T-cell (primary cell): ENCODE measurements around the gene FAM110A. TPM values are rescaled to one million over a fixed set of nuclear protein-coding genes. Genes with fewer than 3 reads are reported as not detected.
"Not testable (repeated sequence)": the region's sequence is repeated elsewhere in the genome, so short reads cannot be mapped to it uniquely, and the experiment has no call there.

Experiments
- ATAC-seq, 4 experiments: fragments of 200-7000 bp in 3 of 4; fragments of 150-1000 bp in 1 of 4; cut with Tn5 transposase; replicated peaks in 1 of 4; 1 replicate in 3 of 4; 2 replicates in 1 of 4; pipeline ENCODE4 v1.10.0; 2021; ENCODE audit warnings: moderate library complexity in 3 of 4, mild to moderate bottlenecking in 2 of 4, moderate number of reproducible peaks in 1 of 4
- CTCF ChIA-PET, 2 donors: fragments of 300-600 bp; sonication (Branson Sonifier 250); formaldehyde crosslinking; loops; one replicate each; lab custom pipeline; 2022; ENCODE audit warnings: antibody characterized with exemption in 2 of 2; lab: Charles Lee
- POLR2A ChIA-PET, 2 donors: fragments of 300-600 bp; sonication (Branson Sonifier 250); formaldehyde crosslinking; loops; one replicate each; lab custom pipeline; 2022; ENCODE audit warnings: antibody characterized with exemption in 2 of 2; lab: Charles Lee
- DNase-seq, 35 experiments: peaks; one replicate each; pipeline versions ENCODE4 v3.0.0 to v3.0.0-alpha.2; 2013 to 2023
- H3K27ac ChIP-seq: one replicate; pipeline ENCODE4 v1.5.1; 2013; ENCODE audit warnings: low read length
- H3K27me3 ChIP-seq, 2 experiments: replicated peaks in 1 of 2; 1 replicate in 1 of 2; 2 replicates in 1 of 2; pipeline versions ENCODE4 v1.6.1 to v1.7.0; 2013; ENCODE audit warnings: low read length in 1 of 2, mixed read lengths in 1 of 2; ENCODE audit not compliant: control insufficient read depth in 2 of 2, insufficient read depth in 2 of 2; ENCODE audit errors: extremely low read depth in 1 of 2
- H3K36me3 ChIP-seq, 2 donors: 1 replicate in 1 of 2; 2 replicates in 1 of 2; pipeline versions ENCODE4 v1.6.1 to v1.7.0; 2013; ENCODE audit warnings: low read length in 1 of 2; ENCODE audit not compliant: control insufficient read depth in 2 of 2, insufficient read depth in 1 of 2; ENCODE audit errors: extremely low read depth in 1 of 2
- H3K4me1 ChIP-seq, 2 experiments: 1 replicate in 1 of 2; 2 replicates in 1 of 2; pipeline versions ENCODE4 v1.6.1 to v1.7.0; 2013; ENCODE audit warnings: low read length in 2 of 2, mixed read lengths in 1 of 2; ENCODE audit not compliant: insufficient read depth in 2 of 2, control insufficient read depth in 1 of 2; ENCODE audit errors: extremely low read depth in 1 of 2
- H3K4me3 ChIP-seq, 2 donors: 1 replicate in 1 of 2; 2 replicates in 1 of 2; pipeline versions ENCODE4 v1.5.1 to v1.7.0; 2013; ENCODE audit warnings: mild to moderate bottlenecking in 2 of 2, low read length in 1 of 2, moderate library complexity in 1 of 2; ENCODE audit not compliant: control insufficient read depth in 1 of 2; ENCODE audit errors: extremely low read depth in 1 of 2
- H3K9me3 ChIP-seq: 2 replicates; pipeline ENCODE4 v1.7.0; 2013
- H3K27ac Mint-ChIP-seq, 2 donors: one replicate each; pipeline ENCODE4 v1.8.0; 2020 to 2021; ENCODE audit warnings: mild to moderate bottlenecking in 2 of 2, mixed read lengths in 2 of 2
- H3K27me3 Mint-ChIP-seq, 2 donors: one replicate each; pipeline ENCODE4 v1.8.0; 2021 to 2022; ENCODE audit warnings: mixed read lengths in 2 of 2
- H3K36me3 Mint-ChIP-seq: one replicate; pipeline ENCODE4 v1.8.0; 2021; ENCODE audit warnings: mixed read lengths
- H3K4me1 Mint-ChIP-seq, 3 donors: one replicate each; pipeline ENCODE4 v1.8.0; 2020 to 2022; ENCODE audit warnings: mixed read lengths in 3 of 3, mild to moderate bottlenecking in 1 of 3
- H3K4me3 Mint-ChIP-seq, 3 donors: one replicate each; pipeline ENCODE4 v1.8.0; 2020 to 2022; ENCODE audit warnings: mild to moderate bottlenecking in 3 of 3, mixed read lengths in 3 of 3, moderate library complexity in 3 of 3
- H3K9me3 Mint-ChIP-seq, 3 donors: one replicate each; pipeline ENCODE4 v1.8.0; 2020 to 2022; ENCODE audit warnings: mixed read lengths in 3 of 3
- WGBS: methylation state at CpG from one replicate; pipeline ENCODE4 v1.1.5; 2013; ENCODE audit warnings: missing lambda C conversion rate; ENCODE audit not compliant: insufficient coverage; 5-methylcytosine and 5-hydroxymethylcytosine counted together
- total RNA-seq, 35 experiments: library from RNA in 6 of 35; stranded (reverse) in 6 of 35; fragments of 120-200 nt in 1 of 35; gene quantifications; one replicate each; pipeline versions ENCODE4 v1.2.1 to v1.2.4 and lab custom pipeline; 2013 to 2026

Gene FAM110A
- total RNA-seq (10 to 100 TPM; 12.7 to 27.9 (median 26.9) TPM), total RNA-seq (lab: John Stamatoyannopoulos, UW) (4.9 to 22.7 (median 12.0) reads per million in 29 experiments)
- total RNA-seq (2013) = 10.7 TPM

DNA sequence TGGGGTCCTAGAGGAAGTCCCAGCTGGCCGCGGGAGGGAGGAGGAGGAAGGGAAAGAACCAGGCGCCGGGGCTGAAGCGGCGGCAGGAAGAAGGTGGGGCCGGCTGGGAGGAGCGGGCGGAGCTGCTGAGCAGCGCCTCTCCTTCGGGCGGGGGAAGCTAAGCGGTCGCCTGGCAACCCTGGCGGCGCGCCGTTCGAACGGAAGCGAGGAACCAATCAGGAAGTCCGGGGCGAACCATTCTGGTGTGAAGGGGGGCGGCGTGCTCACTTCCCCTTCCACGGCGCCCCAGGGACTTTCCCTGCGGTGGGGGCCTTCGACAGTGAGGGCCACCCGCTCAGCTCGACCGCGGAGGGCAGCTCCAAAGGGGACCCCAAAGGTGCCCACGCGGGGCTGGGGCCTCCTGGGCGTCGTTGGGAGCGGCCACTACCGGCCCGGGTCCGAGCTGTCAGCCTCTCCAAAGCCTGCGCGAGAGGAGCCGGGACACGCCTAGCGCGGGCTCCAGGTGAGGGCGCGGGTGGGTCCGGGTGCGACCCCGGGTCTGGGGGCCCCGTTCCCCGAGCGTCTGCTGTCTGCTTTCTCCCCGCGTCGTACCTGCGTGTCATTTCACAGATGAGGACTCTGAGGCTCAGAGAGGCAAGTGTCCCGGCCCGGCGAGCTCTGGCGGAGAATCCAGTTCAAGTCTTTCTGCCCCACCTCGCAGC lies at the start of gene FAM110A:
Gene FAM110A (plus strand): TSS at position 266 of the 701 bp plus-strand sequence. CDS start 11,090 bp downstream, outside the sequence.
- H3K27me3 Mint-ChIP-seq = no peaks in the 10 kb centered on the region
- POLR2A ChIA-PET = interaction anchor here (0.6 to 0.7 kb wide), 5 partner anchors 13 to 291 kb away, joined by 3 to 8 read pairs (median 3); partner anchors contain the start of gene PSMF1 (in 1 of the 2)
- Histone ChIP-seq H3K4me1 (peaks cover 17 to 35% of the 10 kb centered on the region in 2 experiments), H3K4me3 (peak within 1 kb of the TSS; percentile 87 to 98), H3K36me3 (peaks cover 0 to 3% of the 10 kb centered on the region in 2 donors), H3K27ac (peak within 1 kb of the TSS; percentile 85), H3K27me3 (no peaks in the 10 kb centered on the region), H3K9me3 (no peaks in the 10 kb centered on the region)
- no peaks in the 10 kb centered on the region for H3K9me3 Mint-ChIP-seq
- WGBS = under 1% methylated on average over 62 of the region's 64 CpGs
- peak within 1 kb of the TSS; percentile 78 to 89 for H3K27ac Mint-ChIP-seq
- peaks cover 4% of the 10 kb centered on the region for H3K36me3 Mint-ChIP-seq
- peak within 1 kb of the TSS; percentile 78 to 92 (median 86) for H3K4me3 Mint-ChIP-seq
- DNase-seq (peak; percentile 92 to 99 (median 95)), ATAC-seq (peak; percentile 93 to 96 (median 94))
- CTCF ChIA-PET = interaction anchor here (0.8 to 2.2 kb wide), 6 partner anchors 9 to 290 kb away, joined by 3 to 11 read pairs (median 4); partner anchors contain the start of gene CSNK2A1 (in 1 of the 2)
- peaks cover 43 to 50% (median 45%) of the 10 kb centered on the region in 3 donors for H3K4me1 Mint-ChIP-seq

DNA sequence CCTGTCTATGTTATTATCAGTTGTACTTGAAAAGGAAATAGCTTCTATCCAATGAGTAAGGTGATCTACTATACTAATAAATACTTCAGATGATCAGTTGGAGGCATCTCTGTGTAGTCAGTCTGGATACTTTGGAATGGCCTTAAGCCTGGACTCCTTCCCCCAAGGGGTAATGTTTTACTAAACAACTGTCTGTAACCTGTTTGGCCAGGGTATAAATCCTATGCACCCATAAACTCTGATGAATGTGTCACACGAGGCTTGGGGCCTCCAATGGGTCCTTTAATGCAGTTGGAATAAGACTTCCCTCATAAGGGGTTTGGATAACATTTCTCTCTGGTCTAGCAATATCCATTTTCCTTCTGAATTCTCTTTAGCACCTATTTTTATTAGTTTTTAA lies 45.7 kb upstream of the FAM110A start:
- Mint-ChIP-seq H3K27me3 (peaks cover 22 to 44% of the 10 kb centered on the region in 2 donors), H3K4me3 (no peak overlapping the region), H3K4me1 (no peaks in the 10 kb centered on the region), H3K36me3 (peaks cover 5% of the 10 kb centered on the region), H3K9me3 (peaks cover 15 to 25% (median 20%) of the 10 kb centered on the region in 3 donors), H3K27ac (no peak overlapping the region)
- no peaks in the 10 kb centered on the region for H3K4me1 ChIP-seq
- peaks cover 0 to 4% of the 10 kb centered on the region in 2 experiments for H3K27me3 ChIP-seq
- DNase-seq (no peak), ATAC-seq (no peak)
- CTCF ChIA-PET = no interaction called here
- H3K36me3 ChIP-seq = no peaks in the 10 kb centered on the region
- WGBS = no CpG with 5 or more reads among the region's 1 CpG
- POLR2A ChIA-PET = no interaction called here
- H3K9me3 ChIP-seq = no peaks in the 10 kb centered on the region
- H3K27ac ChIP-seq = no peak overlapping the region
- no peak overlapping the region for H3K4me3 ChIP-seq

GRCh38 chr20:791056-791455 lies 42.5 kb upstream of the FAM110A start:
- no peak overlapping the region for H3K27ac Mint-ChIP-seq
- Histone ChIP-seq H3K36me3 (no peaks in the 10 kb centered on the region), H3K4me1 (no peaks in the 10 kb centered on the region), H3K27me3 (peaks cover 0 to 4% of the 10 kb centered on the region in 2 experiments), H3K4me3 (no peak overlapping the region), H3K27ac (no peak overlapping the region), H3K9me3 (no peaks in the 10 kb centered on the region)
- DNase-seq = no peak
- peaks cover 0 to 13% (median 4%) of the 10 kb centered on the region in 3 donors for H3K9me3 Mint-ChIP-seq
- peaks cover 37 to 48% of the 10 kb centered on the region in 2 donors for H3K27me3 Mint-ChIP-seq
- ChIA-PET POLR2A (no interaction called here), CTCF (no interaction called here)
- H3K4me1 Mint-ChIP-seq = no peaks in the 10 kb centered on the region
- 67% methylated on average over 2 of the region's 2 CpGs for WGBS
- no peak overlapping the region for H3K4me3 Mint-ChIP-seq
- H3K36me3 Mint-ChIP-seq = no peaks in the 10 kb centered on the region
- no peak for ATAC-seq

DNA sequence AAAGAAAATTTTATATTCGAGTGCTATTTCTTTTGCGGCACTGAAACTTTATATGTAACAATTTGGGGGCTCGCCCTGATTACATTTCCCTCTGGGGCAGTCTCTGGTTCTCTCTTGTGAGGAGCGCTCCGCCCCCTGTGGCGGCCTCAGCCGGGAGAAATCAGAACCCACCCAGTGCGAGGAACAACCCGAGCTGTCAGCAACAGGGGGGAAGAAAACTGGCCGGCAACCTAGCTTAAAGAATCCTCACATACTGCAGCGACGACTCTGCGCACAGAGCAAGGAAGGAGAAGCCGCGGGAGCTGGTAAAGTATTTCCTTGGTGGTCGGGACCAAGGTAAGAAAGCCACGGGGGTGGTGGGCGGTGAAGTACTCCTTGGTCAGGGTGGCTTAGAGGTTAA lies 41.3 kb upstream of the FAM110A start:
- CTCF ChIA-PET = no interaction called here
- no peaks in the 10 kb centered on the region for H3K4me1 Mint-ChIP-seq

GRCh38 chr20:796921-797320 lies 36.6 kb upstream of the FAM110A start:
- H3K4me3 Mint-ChIP-seq = no peak overlapping the region
- no CpG with 5 or more reads among the region's 3 CpGs for WGBS
- CTCF ChIA-PET = no interaction called here
- no peaks in the 10 kb centered on the region for H3K36me3 Mint-ChIP-seq
- no peak overlapping the region for H3K27ac Mint-ChIP-seq
- Histone ChIP-seq H3K4me1 (no peaks in the 10 kb centered on the region), H3K36me3 (no peaks in the 10 kb centered on the region), H3K9me3 (no peaks in the 10 kb centered on the region), H3K27ac (no peak overlapping the region), H3K27me3 (peaks cover 0 to 10% of the 10 kb centered on the region in 2 experiments), H3K4me3 (no peak overlapping the region)
- POLR2A ChIA-PET = interaction anchor here in 1 of 2 donors (0.5 kb wide), 1 partner anchor 11 kb away, joined by 3 read pairs; no protein-coding TSS in a partner anchor
- DNase-seq = no peak
- no peak for ATAC-seq
- H3K27me3 Mint-ChIP-seq = peaks cover 36 to 37% of the 10 kb centered on the region in 2 donors
- H3K4me1 Mint-ChIP-seq = no peaks in the 10 kb centered on the region
- peaks cover 0 to 10% (median 1%) of the 10 kb centered on the region in 3 donors for H3K9me3 Mint-ChIP-seq

More for the DNA sequence above, 41.3 kb upstream of the FAM110A start:
- Mint-ChIP-seq H3K27ac (no peak overlapping the region), H3K36me3 (no peaks in the 10 kb centered on the region), H3K4me3 (no peak overlapping the region), H3K27me3 (peaks cover 31 to 38% of the 10 kb centered on the region in 2 donors), H3K9me3 (peaks cover 0 to 13% (median 4%) of the 10 kb centered on the region in 3 donors)
- DNase-seq (no peak), ATAC-seq (no peak)
- Histone ChIP-seq H3K4me3 (no peak overlapping the region), H3K9me3 (no peaks in the 10 kb centered on the region), H3K4me1 (no peaks in the 10 kb centered on the region), H3K27me3 (peaks cover 0 to 4% of the 10 kb centered on the region in 2 experiments), H3K36me3 (no peaks in the 10 kb centered on the region), H3K27ac (no peak overlapping the region)
- WGBS = 94% methylated on average over 6 of the region's 18 CpGs
- POLR2A ChIA-PET = no interaction called here

DNA sequence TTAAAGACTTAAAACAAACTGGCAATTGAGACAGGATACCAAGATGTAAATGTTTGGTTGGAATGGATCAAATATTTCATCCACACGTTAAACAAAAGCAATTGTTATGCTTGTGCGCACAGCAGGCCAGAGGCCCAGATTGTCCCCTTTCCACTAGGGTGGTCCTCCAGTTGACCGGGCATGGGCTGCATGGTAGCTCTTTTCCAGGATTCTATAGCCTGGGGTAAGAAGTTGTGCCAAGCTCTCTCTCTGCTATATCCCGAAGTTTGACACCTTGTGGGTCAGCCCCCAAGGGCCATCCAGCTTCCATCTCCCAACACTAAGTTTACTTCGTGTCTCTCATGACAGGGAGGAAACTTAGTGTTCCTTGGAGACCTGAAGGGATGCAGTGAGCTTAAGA lies 34.8 kb upstream of the FAM110A start:
- CTCF ChIA-PET, H3K4me3 Mint-ChIP-seq, DNase-seq, H3K36me3 Mint-ChIP-seq, ATAC-seq, H3K27ac Mint-ChIP-seq, POLR2A ChIA-PET, H3K4me3 ChIP-seq, H3K27ac ChIP-seq, H3K4me1 Mint-ChIP-seq, H3K36me3 ChIP-seq, H3K9me3 ChIP-seq, H3K27me3 ChIP-seq, H3K4me1 ChIP-seq, H3K9me3 Mint-ChIP-seq: not testable (repeated sequence)
- no CpG with 5 or more reads among the region's 5 CpGs for WGBS
- peaks cover 28 to 29% of the 10 kb centered on the region in 2 donors for H3K27me3 Mint-ChIP-seq
